PFSK-1 (cell line): Measurements from ENCODE around the gene ZNF282.

Experiments used
- FOXP2 ChIP-seq: optimal IDR thresholded peaks from 2 replicates; pipeline ENCODE3; 2011; ENCODE audit warnings: borderline replicate concordance, control low read depth, inconsistent platforms; ENCODE audit not compliant: insufficient read depth; ENCODE audit errors: extremely low read length, extremely low read depth
- POLR2AphosphoS5 ChIP-seq: IDR thresholded peaks from 2 replicates; pipeline ENCODE4 v1.6.1; 2012; ENCODE audit warnings: low read depth, mild to moderate bottlenecking, control low read depth, low read length, moderate library complexity
- SIN3A ChIP-seq: IDR thresholded peaks from 2 replicates; pipeline ENCODE4 v1.6.1; 2012; ENCODE audit warnings: mild to moderate bottlenecking, low read length, moderate library complexity, borderline replicate concordance; ENCODE audit not compliant: insufficient read depth
- TAF1 ChIP-seq: IDR thresholded peaks from 2 replicates; pipeline ENCODE4 v1.6.1; 2012; ENCODE audit warnings: low read length, control low read depth, borderline replicate concordance; ENCODE audit not compliant: insufficient read depth
- TF ChIP-seq, protein P1 (sequence below), 2 experiments: IDR thresholded peaks; 2 replicates each; pipeline versions ENCODE4 v1.6.1 to v1.8.0; 2011 to 2012; ENCODE audit warnings: low read depth in 2 of 2, low read length in 2 of 2, control low read depth in 1 of 2, inconsistent platforms in 1 of 2, mild to moderate bottlenecking in 1 of 2, moderate library complexity in 1 of 2; ENCODE audit not compliant: insufficient read depth in 1 of 2

Gene ZNF282

GRCh38 chr7:149224352-149224751 is 29.0 kb downstream of the ZNF282 start:
- TF ChIP-seq POLR2AphosphoS5 (no peak), TAF1 (no peak), SIN3A (no peak), FOXP2 (no peak)
- TF ChIP-seq, protein P1, sequence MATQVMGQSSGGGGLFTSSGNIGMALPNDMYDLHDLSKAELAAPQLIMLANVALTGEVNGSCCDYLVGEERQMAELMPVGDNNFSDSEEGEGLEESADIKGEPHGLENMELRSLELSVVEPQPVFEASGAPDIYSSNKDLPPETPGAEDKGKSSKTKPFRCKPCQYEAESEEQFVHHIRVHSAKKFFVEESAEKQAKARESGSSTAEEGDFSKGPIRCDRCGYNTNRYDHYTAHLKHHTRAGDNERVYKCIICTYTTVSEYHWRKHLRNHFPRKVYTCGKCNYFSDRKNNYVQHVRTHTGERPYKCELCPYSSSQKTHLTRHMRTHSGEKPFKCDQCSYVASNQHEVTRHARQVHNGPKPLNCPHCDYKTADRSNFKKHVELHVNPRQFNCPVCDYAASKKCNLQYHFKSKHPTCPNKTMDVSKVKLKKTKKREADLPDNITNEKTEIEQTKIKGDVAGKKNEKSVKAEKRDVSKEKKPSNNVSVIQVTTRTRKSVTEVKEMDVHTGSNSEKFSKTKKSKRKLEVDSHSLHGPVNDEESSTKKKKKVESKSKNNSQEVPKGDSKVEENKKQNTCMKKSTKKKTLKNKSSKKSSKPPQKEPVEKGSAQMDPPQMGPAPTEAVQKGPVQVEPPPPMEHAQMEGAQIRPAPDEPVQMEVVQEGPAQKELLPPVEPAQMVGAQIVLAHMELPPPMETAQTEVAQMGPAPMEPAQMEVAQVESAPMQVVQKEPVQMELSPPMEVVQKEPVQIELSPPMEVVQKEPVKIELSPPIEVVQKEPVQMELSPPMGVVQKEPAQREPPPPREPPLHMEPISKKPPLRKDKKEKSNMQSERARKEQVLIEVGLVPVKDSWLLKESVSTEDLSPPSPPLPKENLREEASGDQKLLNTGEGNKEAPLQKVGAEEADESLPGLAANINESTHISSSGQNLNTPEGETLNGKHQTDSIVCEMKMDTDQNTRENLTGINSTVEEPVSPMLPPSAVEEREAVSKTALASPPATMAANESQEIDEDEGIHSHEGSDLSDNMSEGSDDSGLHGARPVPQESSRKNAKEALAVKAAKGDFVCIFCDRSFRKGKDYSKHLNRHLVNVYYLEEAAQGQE (IDR thresholded peaks at IDR 0.05; ENCODE audit: insufficient read depth in 1 of 2, low read depth in 2 of 2, low read length in 2 of 2), result no peak

DNA sequence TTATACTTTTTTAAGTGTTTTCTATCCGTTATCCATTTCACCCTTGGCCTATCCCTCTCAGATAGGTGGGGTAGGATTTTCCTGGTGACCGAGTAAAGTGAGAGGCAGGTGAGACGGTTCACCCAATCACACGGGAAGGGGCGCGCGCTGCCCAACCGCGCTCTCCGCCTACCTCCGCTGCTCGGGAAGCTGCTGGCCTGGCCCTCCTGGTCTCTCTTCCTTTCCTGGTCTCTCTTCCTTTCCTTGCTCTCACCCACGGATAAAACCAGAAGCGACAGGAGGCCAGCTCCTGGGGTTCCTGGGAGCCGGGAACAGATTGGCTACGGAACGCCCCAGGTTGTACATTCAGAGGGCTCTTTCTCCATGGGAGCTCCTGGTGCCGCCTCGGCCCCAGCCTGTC is 29.8 kb downstream of the ZNF282 start:
- TF ChIP-seq, protein P1 (IDR thresholded peaks at IDR 0.05; ENCODE audit: insufficient read depth in 1 of 2, low read depth in 2 of 2, low read length in 2 of 2), result no peak
- no peak for TF ChIP-seq TAF1
- no peak for TF ChIP-seq SIN3A
- no peak for TF ChIP-seq FOXP2
- no peak for TF ChIP-seq POLR2AphosphoS5

DNA sequence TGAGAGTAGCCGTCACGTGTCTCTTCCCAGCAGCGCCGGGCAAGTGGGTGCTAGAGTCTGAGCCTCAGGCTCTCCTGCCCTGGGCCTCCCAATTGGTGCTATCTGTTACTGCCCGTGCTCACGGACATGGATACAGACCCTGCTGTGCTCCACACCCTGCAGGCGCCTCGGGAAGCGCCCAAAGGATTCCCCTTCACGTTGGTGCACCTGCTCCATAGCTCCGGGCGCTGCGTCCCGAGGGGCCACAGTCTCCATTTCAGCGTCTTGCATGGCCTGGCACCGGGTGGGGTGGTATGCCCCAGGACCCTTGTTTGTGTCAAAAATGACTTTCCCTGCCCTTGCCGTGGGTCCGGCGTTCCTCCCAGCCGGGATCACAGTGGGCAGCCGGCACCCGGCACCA is 30.3 kb downstream of the ZNF282 start:
- TF ChIP-seq FOXP2, result no peak
- no peak for TF ChIP-seq POLR2AphosphoS5
- TF ChIP-seq SIN3A, result no peak
- TF ChIP-seq TAF1, result no peak
- TF ChIP-seq, protein P1 (IDR thresholded peaks at IDR 0.05; ENCODE audit: insufficient read depth in 1 of 2, low read depth in 2 of 2, low read length in 2 of 2), result no peak

- 0 out of 2 replicates have a peak, but pooled peaks have one; percentile 12 for TF ChIP-seq POLR2AphosphoS5
Observed at GRCh38 chr7:149226366-149226765, 31.0 kb downstream of the ZNF282 start.

DNA sequence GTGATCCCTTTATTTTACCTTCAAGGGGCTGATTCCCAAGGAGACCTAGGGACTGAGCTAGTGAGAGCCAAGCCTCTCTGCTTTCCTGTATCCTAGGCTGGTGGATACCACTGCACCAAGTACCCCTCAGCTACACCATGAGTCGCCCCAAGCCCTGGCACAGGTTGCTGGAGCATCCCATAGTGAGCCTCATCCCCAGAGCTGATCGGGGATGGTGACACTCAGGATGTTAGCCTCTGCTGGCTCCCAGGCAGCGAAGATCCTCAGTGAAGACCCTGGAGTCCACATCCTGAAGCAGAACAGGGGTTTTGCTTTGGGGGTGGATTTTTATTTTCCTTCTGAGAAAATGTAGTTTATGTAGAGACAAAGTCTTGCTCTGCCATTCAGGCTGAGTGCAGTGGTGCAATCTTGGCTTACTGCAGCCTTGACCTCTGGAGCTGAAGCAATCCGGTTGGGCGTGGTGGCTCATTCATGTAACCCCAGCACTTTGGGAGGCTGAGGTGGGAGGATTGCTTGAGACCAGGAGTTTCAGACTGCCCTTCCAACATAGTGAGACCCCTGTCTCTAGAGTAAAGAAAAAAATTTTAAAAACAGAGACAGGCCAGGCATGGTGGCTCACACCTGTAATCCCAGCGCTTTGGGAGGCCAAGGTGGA is 31.6 kb downstream of the ZNF282 start:
- TF ChIP-seq TAF1 (no peak), SIN3A (no peak), POLR2AphosphoS5 (0 out of 2 replicates have a peak, but pooled peaks have one; percentile 19)
- TF ChIP-seq, protein P1 (IDR thresholded peaks at IDR 0.05; ENCODE audit: insufficient read depth in 1 of 2, low read depth in 2 of 2, low read length in 2 of 2), result no peak
